Measurements from ENCODE around the gene SBF1.
"Not testable (repeated sequence)": the region's sequence is repeated elsewhere in the genome, so short reads cannot be mapped to it uniquely, and the experiment has no call there.

The SBF1 gene

DNA sequence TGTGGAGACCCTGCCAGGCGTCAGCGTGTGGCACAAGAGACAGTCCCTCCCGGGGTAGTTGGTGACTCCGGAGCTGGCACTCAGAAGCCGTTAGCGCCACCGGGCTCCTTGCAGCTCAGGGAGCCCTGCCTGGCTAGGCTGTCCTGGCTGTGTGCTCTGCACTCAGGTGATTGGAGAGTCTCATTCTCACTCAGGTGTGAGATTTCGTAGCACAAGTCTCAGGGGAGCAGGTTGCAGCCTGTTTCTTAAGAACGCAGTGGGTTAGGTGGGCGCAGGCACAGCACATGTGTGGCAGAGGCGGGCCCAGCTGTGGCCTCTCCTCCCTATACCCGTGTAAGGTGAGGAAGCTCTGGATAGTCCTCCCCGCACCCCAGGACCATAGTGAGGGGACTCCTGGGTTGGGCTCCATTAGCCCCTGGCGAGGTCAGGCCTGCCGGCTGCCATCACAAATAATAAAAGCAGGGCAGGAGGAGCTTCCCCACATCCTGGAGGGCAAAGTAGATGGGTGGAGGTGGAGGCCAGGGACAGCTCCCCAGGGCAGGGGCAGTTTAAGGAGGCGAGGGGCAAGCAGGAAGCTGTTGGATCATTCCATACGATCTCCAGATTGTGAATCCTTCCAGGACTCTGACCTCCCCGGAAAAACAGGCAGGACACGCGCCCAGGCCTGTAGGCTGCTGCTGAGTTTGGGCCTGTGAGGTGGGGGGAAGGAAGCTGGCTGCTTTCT lies 39.4 kb downstream of the SBF1 start:
- Histone ChIP-seq H3K27me3 (ENCODE audit: insufficient read depth, low read length, poor library complexity, severe bottlenecking) (no peaks in the 10 kb centered on the region), H4K20me1 (ENCODE audit: insufficient read depth, low read length, poor library complexity, severe bottlenecking) (no peaks in the 10 kb centered on the region), H3K9me2 (replicated peaks; ENCODE audit: low read depth, low read length) (no peaks in the 10 kb centered on the region), H3K36me3 (ENCODE audit: insufficient read depth, low read length) (peaks cover 49% of the 10 kb centered on the region; the same call in 1 of the 2 replicates), H3K4me2 (ENCODE audit: low read depth, low read length, poor library complexity, severe bottlenecking) (no peak overlapping the region), H3F3A (ENCODE audit: low read depth) (no peaks in the 10 kb centered on the region), H3K79me2 (ENCODE audit: insufficient read depth, low read length) (no peaks in the 10 kb centered on the region), H3K9ac (ENCODE audit: low read depth, low read length, poor library complexity, severe bottlenecking) (no peak overlapping the region), H2AFZ (ENCODE audit: low read length) (no peak overlapping the region), H3K9me3 (ENCODE audit: insufficient read depth, low read depth, low read length) (no peaks in the 10 kb centered on the region), H3K4me1 (ENCODE audit: insufficient read depth, low read length, poor library complexity, severe bottlenecking) (no peaks in the 10 kb centered on the region), H3K4me3 (ENCODE audit: low read length, poor library complexity, severe bottlenecking) (no peak overlapping the region)
- TF ChIP-seq EZH2phosphoT487 (IDR thresholded peaks at IDR 0.05; ENCODE audit: borderline replicate concordance), result no peak
- TF ChIP-seq, protein P1, sequence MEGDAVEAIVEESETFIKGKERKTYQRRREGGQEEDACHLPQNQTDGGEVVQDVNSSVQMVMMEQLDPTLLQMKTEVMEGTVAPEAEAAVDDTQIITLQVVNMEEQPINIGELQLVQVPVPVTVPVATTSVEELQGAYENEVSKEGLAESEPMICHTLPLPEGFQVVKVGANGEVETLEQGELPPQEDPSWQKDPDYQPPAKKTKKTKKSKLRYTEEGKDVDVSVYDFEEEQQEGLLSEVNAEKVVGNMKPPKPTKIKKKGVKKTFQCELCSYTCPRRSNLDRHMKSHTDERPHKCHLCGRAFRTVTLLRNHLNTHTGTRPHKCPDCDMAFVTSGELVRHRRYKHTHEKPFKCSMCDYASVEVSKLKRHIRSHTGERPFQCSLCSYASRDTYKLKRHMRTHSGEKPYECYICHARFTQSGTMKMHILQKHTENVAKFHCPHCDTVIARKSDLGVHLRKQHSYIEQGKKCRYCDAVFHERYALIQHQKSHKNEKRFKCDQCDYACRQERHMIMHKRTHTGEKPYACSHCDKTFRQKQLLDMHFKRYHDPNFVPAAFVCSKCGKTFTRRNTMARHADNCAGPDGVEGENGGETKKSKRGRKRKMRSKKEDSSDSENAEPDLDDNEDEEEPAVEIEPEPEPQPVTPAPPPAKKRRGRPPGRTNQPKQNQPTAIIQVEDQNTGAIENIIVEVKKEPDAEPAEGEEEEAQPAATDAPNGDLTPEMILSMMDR (conservative IDR thresholded peaks at IDR 0.05; ENCODE audit: low read length), result no peak

DNA sequence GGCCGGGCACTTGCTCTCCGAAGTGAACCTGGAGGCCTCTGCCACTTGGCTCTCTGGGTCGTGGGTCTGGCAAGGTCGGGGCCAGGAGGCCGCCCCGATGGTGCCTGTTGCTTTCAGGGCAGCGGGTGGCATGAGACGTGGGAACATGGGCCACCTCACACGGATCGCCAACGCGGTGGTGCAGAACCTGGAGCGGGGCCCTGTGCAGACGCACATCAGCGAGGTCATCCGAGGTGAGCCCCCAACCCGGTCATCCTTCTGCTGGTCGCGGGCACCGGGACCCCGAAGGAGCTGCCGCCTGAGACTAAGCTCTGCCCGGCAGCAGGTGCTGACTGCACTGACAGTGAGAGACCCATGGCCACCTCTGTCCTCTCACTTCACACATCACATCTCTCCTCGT lies 40.0 kb downstream of the SBF1 start:
- peaks cover 48% of the 10 kb centered on the region; the same call in 1 of the 2 replicates for H3K36me3 ChIP-seq (ENCODE audit: insufficient read depth, low read length)
- H3K79me2 ChIP-seq (ENCODE audit: insufficient read depth, low read length), result no peaks in the 10 kb centered on the region
- no peaks in the 10 kb centered on the region for H4K20me1 ChIP-seq (ENCODE audit: insufficient read depth, low read length, poor library complexity, severe bottlenecking)
- no peaks in the 10 kb centered on the region for H3K27me3 ChIP-seq (ENCODE audit: insufficient read depth, low read length, poor library complexity, severe bottlenecking)
- TF ChIP-seq, protein P1 (conservative IDR thresholded peaks at IDR 0.05; ENCODE audit: low read length), result no peak
- TF ChIP-seq EZH2phosphoT487 (IDR thresholded peaks at IDR 0.05; ENCODE audit: borderline replicate concordance), result no peak
- H2AFZ ChIP-seq (ENCODE audit: low read length), result no peak overlapping the region
- no peak overlapping the region for H3K4me2 ChIP-seq (ENCODE audit: low read depth, low read length, poor library complexity, severe bottlenecking)
- H3K9ac ChIP-seq (ENCODE audit: low read depth, low read length, poor library complexity, severe bottlenecking), result no peak overlapping the region
- H3K9me3 ChIP-seq (ENCODE audit: insufficient read depth, low read depth, low read length), result no peaks in the 10 kb centered on the region
- H3K4me3 ChIP-seq (ENCODE audit: low read length, poor library complexity, severe bottlenecking), result no peak overlapping the region
- no peaks in the 10 kb centered on the region for H3K9me2 ChIP-seq (replicated peaks; ENCODE audit: low read depth, low read length)
- H3F3A ChIP-seq (ENCODE audit: low read depth), result no peaks in the 10 kb centered on the region
- H3K4me1 ChIP-seq (ENCODE audit: insufficient read depth, low read length, poor library complexity, severe bottlenecking), result no peaks in the 10 kb centered on the region

DNA sequence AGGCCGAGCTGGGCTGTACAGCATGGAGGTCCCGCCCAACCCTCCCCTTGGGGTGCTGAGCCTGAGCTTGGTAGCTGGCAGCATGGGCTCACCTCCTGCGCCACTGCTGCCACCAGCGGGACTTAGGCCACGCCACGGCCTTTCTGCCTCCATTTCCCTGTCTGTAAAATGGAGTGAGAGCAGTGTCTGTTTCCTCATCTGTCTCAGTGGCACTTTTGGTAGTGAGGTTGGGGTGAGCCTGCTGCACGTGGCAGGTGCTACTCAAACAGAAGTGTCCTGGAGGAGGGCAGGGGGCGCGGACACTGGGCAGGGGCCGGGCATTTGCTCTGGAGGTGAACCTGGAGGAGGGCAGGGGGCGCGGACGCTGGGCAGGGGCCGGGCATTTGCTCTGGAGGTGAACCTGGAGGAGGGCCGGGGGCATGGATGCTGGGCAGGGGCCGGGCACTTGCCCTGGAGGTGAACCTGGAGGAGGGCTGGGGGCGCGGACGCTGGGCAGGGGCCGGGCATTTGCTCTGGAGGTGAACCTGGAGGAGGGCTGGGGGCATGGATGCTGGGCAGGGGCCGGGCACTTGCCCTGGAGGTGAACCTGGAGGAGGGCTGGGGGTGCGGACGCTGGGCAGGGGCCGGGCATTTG lies 41.8 kb downstream of the SBF1 start:
- H3K9ac ChIP-seq (ENCODE audit: low read depth, low read length, poor library complexity, severe bottlenecking); H4K20me1 ChIP-seq (ENCODE audit: insufficient read depth, low read length, poor library complexity, severe bottlenecking); H3F3A ChIP-seq (ENCODE audit: low read depth); H3K4me3 ChIP-seq (ENCODE audit: low read length, poor library complexity, severe bottlenecking); H3K4me1 ChIP-seq (ENCODE audit: insufficient read depth, low read length, poor library complexity, severe bottlenecking); H2AFZ ChIP-seq (ENCODE audit: low read length); H3K9me3 ChIP-seq (ENCODE audit: insufficient read depth, low read depth, low read length); H3K4me2 ChIP-seq (ENCODE audit: low read depth, low read length, poor library complexity, severe bottlenecking); H3K27me3 ChIP-seq (ENCODE audit: insufficient read depth, low read length, poor library complexity, severe bottlenecking); H3K9me2 ChIP-seq (replicated peaks; ENCODE audit: low read depth, low read length); H3K79me2 ChIP-seq (ENCODE audit: insufficient read depth, low read length): not testable (repeated sequence)
- peaks cover 50% of the 10 kb centered on the region; the same call in 1 of the 2 replicates for H3K36me3 ChIP-seq (ENCODE audit: insufficient read depth, low read length)

Measured in Loucy (cell line).